MV-4-11 (cell line): ENCODE results near the gene COL28A1.
"Not testable (repeated sequence)": the region's sequence is repeated elsewhere in the genome, so short reads cannot be mapped to it uniquely, and the experiment has no call there.

Source experiments
- DNase-seq: peaks from one replicate; lab custom pipeline; 2025; lab: John Stamatoyannopoulos, UW

COL28A1 gene

GRCh38 chr7:7561591-7561990 lies 25.9 kb upstream of the COL28A1 start:
- not testable (repeated sequence) for DNase-seq

- DNase-seq = no peak
These were observed 21.6 kb upstream of the COL28A1 start for GRCh38 chr7:7557252-7557651.

- no peak for DNase-seq
These were observed 21.2 kb upstream of the COL28A1 start for GRCh38 chr7:7556852-7557251.

DNA sequence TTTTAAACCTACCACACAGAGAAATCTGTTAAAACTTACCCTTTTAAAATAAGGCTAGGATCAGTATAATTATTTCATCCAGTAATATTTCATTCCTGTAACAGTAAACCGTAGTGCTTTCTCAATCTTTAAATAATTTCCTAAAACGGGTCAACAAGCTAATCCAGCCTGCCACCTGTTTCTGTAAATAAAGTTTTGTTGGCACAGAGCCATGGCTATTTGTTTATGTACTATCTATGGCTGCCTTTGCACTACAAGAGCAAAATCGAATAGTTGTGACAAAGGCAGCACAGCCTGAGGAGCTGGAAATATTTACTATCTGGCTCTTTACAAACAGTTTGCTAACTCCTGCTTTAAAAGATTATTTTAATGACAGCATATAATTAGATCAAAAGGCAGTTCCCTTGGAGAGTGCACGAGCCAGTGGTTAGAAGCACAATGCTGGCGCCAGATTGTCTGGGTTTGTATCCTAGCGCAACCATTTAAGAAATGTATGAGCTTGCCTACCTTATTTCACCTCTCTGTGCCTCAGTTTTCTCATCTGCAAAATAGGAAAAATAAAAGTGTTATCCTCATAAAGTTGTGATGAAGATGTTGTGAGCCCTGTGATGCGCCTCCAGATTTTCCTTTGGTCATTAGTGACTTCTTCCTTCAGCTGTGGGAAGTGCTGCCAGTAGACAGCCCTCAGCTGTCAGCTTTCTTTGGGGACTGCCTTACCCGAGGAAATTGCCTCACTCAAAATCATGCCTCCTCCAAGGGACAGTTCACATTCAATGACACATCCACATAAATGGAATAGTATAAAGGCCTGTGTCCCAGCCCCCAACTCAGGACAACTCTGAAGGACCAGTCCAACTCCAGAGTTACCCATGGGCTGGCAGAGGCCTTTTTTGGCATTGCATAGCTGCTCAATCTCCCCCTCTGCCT lies 19.2 kb upstream of the COL28A1 start:
- DNase-seq = no peak

- DNase-seq = no peak
These were observed 18.4 kb upstream of the COL28A1 start for GRCh38 chr7:7554021-7554432.

DNA sequence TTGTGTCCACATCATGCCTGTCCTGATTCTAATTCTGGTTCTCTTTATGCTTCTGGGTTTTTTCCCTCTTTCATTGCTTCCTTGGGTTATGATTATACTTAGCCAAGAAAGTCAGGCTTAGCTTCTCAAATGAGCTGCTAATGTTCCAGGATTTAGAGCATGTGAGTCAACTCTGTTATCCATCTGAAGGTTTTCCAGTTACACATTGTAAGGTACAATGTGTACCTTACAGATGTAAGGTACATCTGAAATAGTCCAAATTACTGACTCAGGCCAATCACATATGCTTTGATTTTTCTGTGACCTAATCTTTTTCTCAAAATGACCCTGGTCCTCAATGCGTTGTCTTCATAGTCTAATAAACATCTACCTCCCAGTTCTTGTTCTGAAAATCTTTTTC lies 17.7 kb upstream of the COL28A1 start:
- DNase-seq = no peak

DNA sequence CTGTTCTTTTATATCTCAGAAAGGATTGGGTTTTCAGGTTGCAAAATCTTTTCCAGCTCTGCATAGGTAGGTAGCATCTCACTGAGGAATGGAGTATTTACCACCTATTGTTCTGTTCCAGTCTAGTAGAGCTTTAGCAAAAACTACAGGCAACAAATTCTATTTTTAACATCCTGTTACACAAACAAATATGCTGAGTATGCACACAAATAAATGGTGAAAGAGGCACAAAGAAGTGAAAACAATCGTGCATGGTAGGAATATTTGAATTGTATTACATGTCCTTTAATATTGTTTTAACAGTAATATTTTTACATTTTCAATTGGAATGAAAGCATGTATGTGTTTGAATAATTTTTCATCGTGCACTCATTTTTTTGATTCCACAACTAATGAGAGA lies 16.5 kb upstream of the COL28A1 start:
- no peak for DNase-seq

- DNase-seq = no peak
These were observed 15.0 kb upstream of the COL28A1 start for GRCh38 chr7:7550663-7551062.

GRCh38 chr7:7548407-7548806 lies 12.7 kb upstream of the COL28A1 start:
- DNase-seq = no peak

DNA sequence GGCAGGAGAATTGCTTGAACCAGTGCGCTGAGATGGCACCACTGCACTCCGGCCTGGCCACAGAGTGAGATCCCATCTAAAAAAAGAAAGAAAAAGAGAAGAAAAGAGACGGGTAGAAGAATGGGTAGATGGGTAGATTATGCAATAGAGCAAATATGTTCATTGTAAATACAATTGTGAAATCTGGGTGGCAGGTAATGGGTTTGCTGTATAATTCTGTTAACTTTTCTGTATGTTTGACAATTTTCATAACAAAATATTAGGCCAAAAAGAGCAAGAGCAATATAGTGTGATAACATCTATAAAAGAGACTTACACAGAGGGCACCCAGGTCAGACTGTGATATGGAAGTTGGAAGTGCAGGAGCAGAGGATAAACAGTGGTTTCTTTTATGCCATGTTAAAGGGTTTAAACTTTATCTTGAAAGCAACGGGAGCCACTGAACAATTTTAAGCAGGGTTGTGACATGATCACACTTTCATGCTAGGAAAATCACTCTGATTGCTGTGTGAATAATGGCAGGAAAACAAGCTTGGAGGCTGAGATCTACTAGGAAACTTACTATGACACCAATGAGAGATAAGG lies 6.7 kb upstream of the COL28A1 start:
- no peak for DNase-seq

GRCh38 chr7:7539711-7540110 lies 4.0 kb upstream of the COL28A1 start:
- no peak for DNase-seq

DNA sequence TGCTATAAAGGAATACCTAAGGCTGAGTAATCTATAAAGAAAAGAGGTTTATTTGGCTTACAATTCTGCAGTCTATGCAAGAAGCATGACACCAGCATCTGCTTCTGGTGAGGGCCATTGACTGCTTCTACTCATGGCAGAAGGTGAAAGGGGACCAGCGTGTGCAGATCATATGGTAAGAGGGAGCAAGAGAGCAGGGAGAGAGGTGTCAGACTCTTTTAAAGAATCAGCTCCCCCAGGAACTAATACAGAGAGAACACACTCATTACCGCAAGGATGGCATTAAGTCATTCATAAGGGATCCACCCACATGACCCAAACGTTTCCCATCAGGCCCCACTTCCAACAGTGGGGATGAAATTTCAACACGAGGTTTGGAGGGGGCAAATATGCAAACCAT lies 3.5 kb upstream of the COL28A1 start:
- DNase-seq = no peak

DNA sequence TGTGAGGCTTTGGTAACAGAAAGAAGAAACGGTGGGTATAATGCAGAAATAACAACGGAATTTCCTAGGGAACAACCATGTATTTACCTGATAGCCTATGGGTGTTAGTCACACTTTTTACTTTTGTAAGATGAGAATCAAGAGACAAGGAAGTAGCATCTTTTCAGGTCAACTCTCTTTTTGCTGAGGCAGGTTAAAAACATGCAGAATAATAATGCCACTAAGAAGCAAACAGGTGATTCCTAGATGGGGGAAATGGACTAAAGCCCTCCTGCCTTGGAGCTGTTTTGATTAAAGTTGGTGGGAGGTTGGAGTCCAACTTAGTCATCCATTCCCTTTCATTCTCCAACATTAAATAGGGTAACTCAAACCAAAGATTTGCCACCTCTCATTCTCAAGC lies 2.0 kb upstream of the COL28A1 start:
- no peak for DNase-seq

GRCh38 chr7:7536396-7537019 lies 835 bp upstream of the COL28A1 start:
- DNase-seq = no peak

- no peak for DNase-seq
These were observed 1.7 kb downstream of the COL28A1 start for GRCh38 chr7:7533831-7534430.

DNA sequence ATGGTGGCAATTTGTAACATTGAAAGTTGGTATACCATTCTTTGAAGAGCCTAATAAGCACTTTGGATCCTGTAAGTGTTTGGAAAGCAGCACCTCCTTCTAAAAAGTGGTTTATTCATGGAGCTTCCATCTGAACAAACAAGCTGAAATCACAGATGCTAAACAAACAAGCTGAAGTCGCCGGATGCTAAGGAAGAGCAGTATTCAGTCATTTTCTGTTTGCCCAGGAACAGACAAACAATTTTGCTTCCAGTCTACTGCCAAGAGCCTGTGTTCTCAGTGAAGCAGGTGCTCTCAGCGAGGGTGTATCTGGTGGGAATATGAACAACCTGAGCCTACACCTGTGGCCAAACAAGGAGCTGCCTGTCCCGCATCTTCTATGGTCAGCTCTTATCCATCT lies 6.3 kb downstream of the COL28A1 start:
- no peak for DNase-seq

- DNase-seq = no peak
These were observed 8.6 kb downstream of the COL28A1 start for GRCh38 chr7:7527047-7527446.

- DNase-seq = no peak
These were observed 9.7 kb downstream of the COL28A1 start for GRCh38 chr7:7526006-7526405.

DNA sequence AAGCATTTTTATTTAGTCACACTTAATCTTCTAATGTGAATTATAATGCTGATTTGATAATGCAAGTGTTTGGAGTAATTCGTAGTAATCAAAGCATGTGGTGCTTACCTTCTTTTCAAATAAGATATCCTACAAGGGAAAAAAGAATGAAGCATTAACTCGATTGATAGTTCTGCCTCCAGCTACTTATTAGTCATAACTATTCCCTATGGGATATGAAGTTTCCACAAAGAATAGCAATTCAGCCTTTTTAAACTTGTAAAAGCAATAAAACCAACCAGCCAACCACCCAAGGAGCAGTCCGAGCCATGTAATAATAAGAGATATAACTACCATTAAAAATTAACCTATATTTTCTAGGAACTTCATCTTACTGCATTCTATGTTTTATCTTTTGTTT lies 11.6 kb downstream of the COL28A1 start:
- DNase-seq = no peak

DNA sequence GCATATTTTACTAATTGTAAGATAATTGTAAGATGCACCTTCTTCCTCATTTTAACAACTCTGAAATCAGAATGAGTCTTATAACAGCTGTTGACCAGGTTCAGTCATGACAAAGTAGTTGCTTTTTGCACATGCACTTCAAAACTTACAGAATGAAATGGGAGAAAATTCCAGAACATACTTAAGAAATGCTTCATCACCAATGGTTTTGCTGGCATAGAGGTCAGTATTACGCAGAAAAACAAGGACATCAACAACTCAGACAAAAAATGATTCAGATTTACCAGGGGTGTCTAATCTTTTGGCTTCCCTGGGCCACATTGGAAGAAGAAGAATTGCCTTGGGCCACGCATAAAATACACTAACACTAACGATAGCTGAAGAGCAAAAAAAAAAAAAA lies 13.3 kb downstream of the COL28A1 start:
- DNase-seq = no peak

- peak; percentile 66 for DNase-seq
These were observed 14.4 kb downstream of the COL28A1 start for GRCh38 chr7:7521259-7521658.

DNA sequence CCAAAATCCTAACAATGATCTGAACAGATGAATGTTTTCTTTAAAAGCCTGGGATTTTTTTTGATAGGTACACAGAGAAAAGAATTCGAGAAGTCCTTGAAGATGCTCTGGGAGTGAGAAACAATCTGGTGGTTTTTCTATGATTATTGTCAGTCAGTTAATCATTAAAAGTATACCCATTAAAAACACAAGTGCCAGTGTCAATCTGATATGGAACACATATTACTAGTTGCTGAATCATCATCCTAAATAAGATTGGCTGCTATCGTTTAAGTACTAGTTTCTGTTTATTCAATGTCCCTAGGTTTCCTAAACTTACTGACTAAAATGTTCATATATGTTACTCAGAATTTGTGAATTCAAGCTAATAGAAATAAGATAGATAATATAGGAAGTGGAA lies 16.1 kb downstream of the COL28A1 start:
- no peak for DNase-seq

DNA sequence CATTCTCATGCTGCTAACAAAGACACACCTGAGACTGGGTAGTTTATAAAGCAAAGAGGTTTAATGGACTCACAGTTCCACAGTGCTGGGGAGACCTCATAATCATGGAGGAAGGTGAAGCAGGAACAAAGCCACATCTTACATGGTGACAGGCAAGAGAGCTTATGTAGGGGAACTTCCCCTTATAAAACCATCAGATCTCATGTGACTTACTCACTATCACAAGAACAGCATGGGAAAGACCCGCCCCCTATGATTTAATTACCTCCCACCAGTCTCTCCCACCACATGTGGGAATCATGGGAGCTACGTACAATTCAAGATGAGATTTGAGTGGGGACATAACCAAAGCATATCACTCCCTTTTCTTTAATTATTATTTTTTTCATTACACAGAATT lies 16.6 kb downstream of the COL28A1 start:
- peak; percentile 20 for DNase-seq
